ENCODE measurements around the gene LANCL2. TPM values are rescaled to one million over a fixed set of nuclear protein-coding genes. Genes with fewer than 3 reads are reported as not detected.
"Not testable (repeated sequence)": the region's sequence is repeated elsewhere in the genome, so short reads cannot be mapped to it uniquely, and the experiment has no call there.

The LANCL2 gene
- polyA plus RNA-seq, 1 donor from 2014 or later, result 6.7 TPM

- Mint-ChIP-seq H3K4me3 (no peak overlapping the region), H3K27me3 (no peaks in the 10 kb centered on the region), H3K27ac (no peak overlapping the region), H3K36me3 (peaks cover 8% of the 10 kb centered on the region), H3K9me3 (no peaks in the 10 kb centered on the region), H3K4me1 (peaks cover 4 to 6% (median 4%) of the 10 kb centered on the region in 3 donors)
Measured at GRCh38 chr7:55409482-55410225, 44.5 kb downstream of the LANCL2 start.

- peaks cover 5% of the 10 kb centered on the region for H3K36me3 Mint-ChIP-seq
- H3K27ac Mint-ChIP-seq, result no peak overlapping the region
- H3K27me3 Mint-ChIP-seq, result no peaks in the 10 kb centered on the region
- H3K4me3 Mint-ChIP-seq, result no peak overlapping the region
- H3K4me1 Mint-ChIP-seq, result peaks cover 6 to 9% (median 7%) of the 10 kb centered on the region in 3 donors
- no peaks in the 10 kb centered on the region for H3K9me3 Mint-ChIP-seq
Measured at GRCh38 chr7:55410667-55411239, 45.6 kb downstream of the LANCL2 start.

- Mint-ChIP-seq H3K27me3 (no peaks in the 10 kb centered on the region), H3K27ac (no peak overlapping the region), H3K9me3 (no peaks in the 10 kb centered on the region), H3K4me1 (peaks cover 6 to 9% (median 7%) of the 10 kb centered on the region in 3 donors), H3K36me3 (no peaks in the 10 kb centered on the region), H3K4me3 (no peak overlapping the region)
Measured at GRCh38 chr7:55411844-55412243, 46.7 kb downstream of the LANCL2 start.

GRCh38 chr7:55413442-55413841, 48.3 kb downstream of the LANCL2 start:
- no peaks in the 10 kb centered on the region for H3K27me3 Mint-ChIP-seq
- H3K9me3 Mint-ChIP-seq, result no peaks in the 10 kb centered on the region
- H3K4me1 Mint-ChIP-seq, result peaks cover 6 to 9% (median 7%) of the 10 kb centered on the region in 3 donors
- no peak overlapping the region for H3K27ac Mint-ChIP-seq
- H3K4me3 Mint-ChIP-seq, result no peak overlapping the region
- peaks cover 2% of the 10 kb centered on the region for H3K36me3 Mint-ChIP-seq

- H3K4me3 Mint-ChIP-seq, result no peak overlapping the region
- H3K27me3 Mint-ChIP-seq, result no peaks in the 10 kb centered on the region
- H3K9me3 Mint-ChIP-seq, result no peaks in the 10 kb centered on the region
- H3K36me3 Mint-ChIP-seq, result peaks cover 2% of the 10 kb centered on the region
- H3K27ac Mint-ChIP-seq, result peak overlapping the region in 1 of 3 donors; percentile 47
- H3K4me1 Mint-ChIP-seq, result peaks cover 3% of the 10 kb centered on the region in 3 donors
Measured at GRCh38 chr7:55415173-55415778, 50.1 kb downstream of the LANCL2 start.

- not testable (repeated sequence) for H3K4me3 Mint-ChIP-seq, H3K4me1 Mint-ChIP-seq, H3K9me3 Mint-ChIP-seq, H3K27me3 Mint-ChIP-seq, H3K27ac Mint-ChIP-seq, H3K36me3 Mint-ChIP-seq
Measured at GRCh38 chr7:55417456-55417855, 52.3 kb downstream of the LANCL2 start.

GRCh38 chr7:55420530-55420929, 55.4 kb downstream of the LANCL2 start:
- H3K9me3 Mint-ChIP-seq, result no peaks in the 10 kb centered on the region
- no peak overlapping the region for H3K27ac Mint-ChIP-seq
- no peaks in the 10 kb centered on the region for H3K27me3 Mint-ChIP-seq
- H3K36me3 Mint-ChIP-seq, result peaks cover 2% of the 10 kb centered on the region
- H3K4me3 Mint-ChIP-seq, result no peak overlapping the region
- H3K4me1 Mint-ChIP-seq, result no peaks in the 10 kb centered on the region

GRCh38 chr7:55423277-55423711, 58.2 kb downstream of the LANCL2 start:
- Mint-ChIP-seq H3K36me3 (no peaks in the 10 kb centered on the region), H3K4me3 (no peak overlapping the region), H3K4me1 (no peaks in the 10 kb centered on the region), H3K27ac (no peak overlapping the region), H3K27me3 (no peaks in the 10 kb centered on the region), H3K9me3 (no peaks in the 10 kb centered on the region)

- Mint-ChIP-seq H3K4me3 (no peak overlapping the region), H3K27me3 (no peaks in the 10 kb centered on the region), H3K27ac (no peak overlapping the region), H3K36me3 (no peaks in the 10 kb centered on the region), H3K9me3 (no peaks in the 10 kb centered on the region), H3K4me1 (no peaks in the 10 kb centered on the region)
Measured at GRCh38 chr7:55423891-55424290, 58.8 kb downstream of the LANCL2 start.

- Mint-ChIP-seq H3K27ac (peak overlapping the region in 2 of 3 donors; percentile 29 to 81), H3K36me3 (no peaks in the 10 kb centered on the region), H3K9me3 (no peaks in the 10 kb centered on the region), H3K27me3 (no peaks in the 10 kb centered on the region), H3K4me1 (no peaks in the 10 kb centered on the region), H3K4me3 (no peak overlapping the region)
Measured at GRCh38 chr7:55425141-55425752, 60.1 kb downstream of the LANCL2 start.

GRCh38 chr7:55426676-55427075, 61.5 kb downstream of the LANCL2 start:
- Mint-ChIP-seq H3K27ac (peak overlapping the region in 1 of 3 donors; percentile 91), H3K36me3 (no peaks in the 10 kb centered on the region)

GRCh38 chr7:55427342-55427741, 62.2 kb downstream of the LANCL2 start:
- Mint-ChIP-seq H3K36me3 (no peaks in the 10 kb centered on the region), H3K27me3 (no peaks in the 10 kb centered on the region), H3K9me3 (no peaks in the 10 kb centered on the region), H3K27ac (peak overlapping the region in 1 of 3 donors; percentile 20), H3K4me1 (no peaks in the 10 kb centered on the region), H3K4me3 (no peak overlapping the region)

More at GRCh38 chr7:55426676-55427075, 61.5 kb downstream of the LANCL2 start:
- no peaks in the 10 kb centered on the region for H3K27me3 Mint-ChIP-seq
- H3K4me3 Mint-ChIP-seq, result no peak overlapping the region
- H3K9me3 Mint-ChIP-seq, result no peaks in the 10 kb centered on the region
- no peaks in the 10 kb centered on the region for H3K4me1 Mint-ChIP-seq

GRCh38 chr7:55427800-55428199, 62.7 kb downstream of the LANCL2 start:
- no peaks in the 10 kb centered on the region for H3K9me3 Mint-ChIP-seq
- no peaks in the 10 kb centered on the region for H3K4me1 Mint-ChIP-seq
- H3K4me3 Mint-ChIP-seq, result no peak overlapping the region
- no peaks in the 10 kb centered on the region for H3K36me3 Mint-ChIP-seq
- peak overlapping the region in 1 of 3 donors; percentile 20 for H3K27ac Mint-ChIP-seq
- H3K27me3 Mint-ChIP-seq, result no peaks in the 10 kb centered on the region

- peak overlapping the region in 1 of 3 donors; percentile 35 for H3K27ac Mint-ChIP-seq
- no peaks in the 10 kb centered on the region for H3K36me3 Mint-ChIP-seq
- no peak overlapping the region for H3K4me3 Mint-ChIP-seq
- H3K27me3 Mint-ChIP-seq, result no peaks in the 10 kb centered on the region
- no peaks in the 10 kb centered on the region for H3K4me1 Mint-ChIP-seq
- H3K9me3 Mint-ChIP-seq, result no peaks in the 10 kb centered on the region
Measured at GRCh38 chr7:55429835-55430499, 64.8 kb downstream of the LANCL2 start.

GRCh38 chr7:55431898-55432297, 66.8 kb downstream of the LANCL2 start:
- H3K27ac Mint-ChIP-seq, result peak overlapping the region in 1 of 3 donors; percentile 57
- no peaks in the 10 kb centered on the region for H3K27me3 Mint-ChIP-seq
- no peaks in the 10 kb centered on the region for H3K9me3 Mint-ChIP-seq
- no peak overlapping the region for H3K4me3 Mint-ChIP-seq
- H3K36me3 Mint-ChIP-seq, result no peaks in the 10 kb centered on the region
- no peaks in the 10 kb centered on the region for H3K4me1 Mint-ChIP-seq

Measured in IgD-negative memory B cell (primary cell).